Measurements from ENCODE around the gene NFKB1. TPM values are rescaled to one million over a fixed set of nuclear protein-coding genes. Genes with fewer than 3 reads are reported as not detected.

The NFKB1 gene
- total and polyA plus RNA-seq, 9 of the 15 experiments (the other 6 are each of a cell fraction or from before 2014, with no cell fraction given): 2.4 to 14.5 (median 10.3) TPM

GRCh38 chr4:102631616-102632015 is 130.5 kb downstream of the NFKB1 start (continued):
- no peak for TF ChIP-seq TEAD2 (tag; IDR thresholded peaks at IDR 0.05)
- no peak for TF ChIP-seq ZBTB8A (IDR thresholded peaks at IDR 0.05; ENCODE audit: partially characterized antibody)

GRCh38 chr4:102632241-102633065 is 131.3 kb downstream of the NFKB1 start:
- H4K20me1 ChIP-seq (replicated peaks; ENCODE audit: control insufficient read depth, insufficient read depth, low read length): no peaks in the 10 kb centered on the region
- H3K4me2 ChIP-seq (ENCODE audit: insufficient read depth, low read length): no peak overlapping the region
- no peak overlapping the region for H3K27ac ChIP-seq (ENCODE audit: extremely low read depth, low read depth, low read length)
- no peaks in the 10 kb centered on the region for H3K9me3 ChIP-seq (replicated peaks; ENCODE audit: control insufficient read depth, insufficient read depth, low read depth, low read length)
- H3K4me3 ChIP-seq: no peak overlapping the region
- CTCF ChIA-PET (ENCODE audit: low intra/inter-chr PET ratio): no interaction called here
- peaks cover 3% of the 10 kb centered on the region; the same call in 2 of the 3 replicates for H3K36me3 ChIP-seq (ENCODE audit: control insufficient read depth, insufficient read depth, low read length)
- WGBS (ENCODE audit: insufficient coverage, low coverage, missing lambda C conversion rate): 36% methylated on average over 6 of the region's 6 CpGs
- intact Hi-C loops (cut with micrococcal nuclease) (no loop called here), in situ Hi-C loops (cut with MboI) (no loop called here)
- ATAC-seq: no peak
- no peaks in the 10 kb centered on the region for H3K9me1 ChIP-seq (ENCODE audit: control insufficient read depth, insufficient read depth, low read length)
- no peaks in the 10 kb centered on the region for H3K79me2 ChIP-seq (ENCODE audit: control insufficient read depth, insufficient read depth, low read length)
- no peak for TF ChIP-seq SNRNP70 (optimal IDR thresholded peaks at IDR 0.05; ENCODE audit: low read depth, low read length)
- no peak for TF ChIP-seq FOXJ2 (tag; IDR thresholded peaks at IDR 0.05)
- TF ChIP-seq MXI1 (IDR thresholded peaks at IDR 0.05; ENCODE audit: low read depth, low read length): no peak
- TF ChIP-seq SP1 (CRISPR knock-in tag; IDR thresholded peaks at IDR 0.05): no peak
- no TSS peak for BruUV-seq (replicated peaks)
- no peaks in the 10 kb centered on the region; a peak in 1 of 5 replicates for H3K4me1 ChIP-seq (replicated peaks in 1 of 2; ENCODE audit: control insufficient read depth in 2 of 2, insufficient read depth in 2 of 2, low read length in 2 of 2)
- no peaks in the 10 kb centered on the region for H3K27me3 ChIP-seq (ENCODE audit: control insufficient read depth in 2 of 2, insufficient read depth in 2 of 2, low read length in 2 of 2)
- no peak overlapping the region for H2AFZ ChIP-seq (ENCODE audit: low read depth, low read length)
- no peak for FAIRE-seq
- POLR2A ChIA-PET: no interaction called here
- DNase-seq (ENCODE audit: extremely low read depth in 1 of 4, low spot score in 3 of 4): no peak
- H3K9ac ChIP-seq (ENCODE audit: insufficient read depth in 1 of 2, low read depth in 2 of 2, low read length in 2 of 2): no peak overlapping the region

All from K562 (cell line).